Measurements from ENCODE around the gene CDK5RAP3. TPM values are rescaled to one million over a fixed set of nuclear protein-coding genes. Genes with fewer than 3 reads are reported as not detected.
A peak's percentile ranks its signal among the peaks of the same experiment; 100 is the strongest.
"Not testable (repeated sequence)": the region's sequence is repeated elsewhere in the genome, so short reads cannot be mapped to it uniquely, and the experiment has no call there.

Gene CDK5RAP3
- total RNA-seq, 6 donors from 2014 or later = 76.6 to 661 (median 160) TPM

DNA sequence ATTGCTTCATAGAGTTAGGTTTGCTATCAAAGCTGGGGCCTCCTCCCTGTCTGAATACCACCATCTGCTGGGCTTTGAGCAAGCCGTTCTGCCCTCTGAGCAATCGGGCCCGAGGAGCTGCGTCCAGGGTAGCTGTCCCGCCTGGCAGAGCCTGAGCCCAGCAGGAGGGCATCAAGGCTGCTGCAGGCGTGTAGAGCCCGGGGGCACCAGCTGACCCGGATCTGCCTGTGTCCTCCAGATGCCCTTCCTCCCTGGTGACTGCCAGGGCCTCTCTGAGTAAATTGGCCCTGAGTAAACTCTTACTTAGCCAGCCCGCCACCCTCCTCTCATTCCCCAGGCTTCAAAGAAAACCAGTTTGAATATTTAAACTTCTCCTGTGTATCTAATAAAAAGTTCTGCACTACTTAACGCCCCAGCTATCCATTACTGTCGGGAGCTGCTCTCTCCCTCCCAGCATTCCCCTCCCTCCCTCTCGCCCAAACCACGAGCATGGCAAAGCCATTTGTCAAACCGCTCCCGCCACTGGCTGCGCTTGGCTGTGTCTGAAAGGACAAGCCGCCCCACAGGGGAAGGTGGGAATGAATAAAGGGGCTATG is 16.4 kb downstream of the CDK5RAP3 start:
- Histone ChIP-seq H3K9me3 (no peaks in the 10 kb centered on the region), H3K4me1 (peaks cover 0 to 8% (median 4%) of the 10 kb centered on the region in 4 donors), H3K36me3 (peaks cover 3 to 20% (median 14%) of the 10 kb centered on the region in 4 donors), H3K4me3 (no peak overlapping the region), H3K27me3 (no peaks in the 10 kb centered on the region), H3K27ac (no peak overlapping the region)
- WGBS, 2 donors = 30 to 43% methylated on average over 13 to 17 of the region's 17 CpGs
- no peak for DNase-seq
- ATAC-seq (ENCODE audit: low FRiP score in 2 of 2) = no peak
- TF ChIP-seq, protein P1, sequence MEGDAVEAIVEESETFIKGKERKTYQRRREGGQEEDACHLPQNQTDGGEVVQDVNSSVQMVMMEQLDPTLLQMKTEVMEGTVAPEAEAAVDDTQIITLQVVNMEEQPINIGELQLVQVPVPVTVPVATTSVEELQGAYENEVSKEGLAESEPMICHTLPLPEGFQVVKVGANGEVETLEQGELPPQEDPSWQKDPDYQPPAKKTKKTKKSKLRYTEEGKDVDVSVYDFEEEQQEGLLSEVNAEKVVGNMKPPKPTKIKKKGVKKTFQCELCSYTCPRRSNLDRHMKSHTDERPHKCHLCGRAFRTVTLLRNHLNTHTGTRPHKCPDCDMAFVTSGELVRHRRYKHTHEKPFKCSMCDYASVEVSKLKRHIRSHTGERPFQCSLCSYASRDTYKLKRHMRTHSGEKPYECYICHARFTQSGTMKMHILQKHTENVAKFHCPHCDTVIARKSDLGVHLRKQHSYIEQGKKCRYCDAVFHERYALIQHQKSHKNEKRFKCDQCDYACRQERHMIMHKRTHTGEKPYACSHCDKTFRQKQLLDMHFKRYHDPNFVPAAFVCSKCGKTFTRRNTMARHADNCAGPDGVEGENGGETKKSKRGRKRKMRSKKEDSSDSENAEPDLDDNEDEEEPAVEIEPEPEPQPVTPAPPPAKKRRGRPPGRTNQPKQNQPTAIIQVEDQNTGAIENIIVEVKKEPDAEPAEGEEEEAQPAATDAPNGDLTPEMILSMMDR (IDR thresholded peaks at IDR 0.05) = no peak
- no peak for TF ChIP-seq POLR2A (IDR thresholded peaks at IDR 0.05)
- TF ChIP-seq EP300 (IDR thresholded peaks at IDR 0.05) = no peak
- TF ChIP-seq POLR2AphosphoS5 (IDR thresholded peaks at IDR 0.05) = no peak

DNA sequence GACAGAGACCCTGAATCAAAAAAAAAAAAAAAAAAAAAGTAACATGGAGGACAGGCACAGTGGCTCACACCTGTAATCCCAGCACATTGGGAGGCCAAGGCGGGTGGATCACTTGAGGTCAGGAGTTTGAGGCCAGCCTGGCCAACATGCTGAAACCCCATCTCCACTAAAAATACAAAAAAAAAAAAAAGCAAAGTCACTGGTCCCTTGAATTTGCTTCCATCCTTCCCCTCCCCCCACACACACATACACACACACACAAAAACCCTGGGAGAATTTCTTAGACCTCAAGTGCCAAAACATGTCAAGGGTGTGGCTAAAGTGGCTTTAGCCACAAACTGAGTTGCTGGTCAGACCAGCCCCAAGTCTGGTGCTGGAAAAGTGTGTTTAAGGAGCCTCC is 17.5 kb downstream of the CDK5RAP3 start:
- not testable (repeated sequence) for H3K4me1 ChIP-seq; DNase-seq; H3K27ac ChIP-seq; H3K4me3 ChIP-seq; H3K9me3 ChIP-seq; H3K27me3 ChIP-seq; ATAC-seq (ENCODE audit: low FRiP score in 2 of 2); H3K36me3 ChIP-seq
- WGBS, 2 donors = 92 to 100% methylated on average over 1 of the region's 1 CpG

DNA sequence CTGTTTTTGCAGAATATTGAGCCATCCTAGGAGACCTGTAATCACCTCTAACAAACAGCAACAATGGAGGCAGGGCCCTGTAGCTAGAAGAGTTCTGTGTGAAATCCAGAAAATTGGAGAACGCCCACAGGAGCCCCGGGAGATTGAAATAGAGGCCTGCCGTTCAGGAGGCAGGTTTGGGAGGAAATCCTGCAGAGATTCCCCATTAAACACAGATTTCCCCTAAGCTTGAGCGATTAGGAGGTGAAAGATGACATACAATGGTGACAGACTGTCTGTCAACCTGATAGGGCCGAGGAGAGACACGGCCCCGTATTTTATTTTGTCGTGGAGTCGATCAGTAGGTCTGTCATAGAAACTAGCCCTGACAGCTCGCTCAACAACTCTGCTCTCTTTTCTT is 18.2 kb downstream of the CDK5RAP3 start:
- DNase-seq (no peak), ATAC-seq (ENCODE audit: low FRiP score in 2 of 2) (no peak)
- Histone ChIP-seq H3K9me3 (no peaks in the 10 kb centered on the region), H3K4me1 (peaks cover 0 to 8% (median 4%) of the 10 kb centered on the region in 4 donors), H3K27me3 (no peaks in the 10 kb centered on the region), H3K27ac (no peak overlapping the region), H3K36me3 (peaks cover 0 to 6% (median 2%) of the 10 kb centered on the region in 4 donors), H3K4me3 (no peak overlapping the region)
- TF ChIP-seq, protein P1 (IDR thresholded peaks at IDR 0.05) = no peak
- TF ChIP-seq POLR2A (IDR thresholded peaks at IDR 0.05) = no peak
- TF ChIP-seq EP300 (IDR thresholded peaks at IDR 0.05) = no peak
- no peak for TF ChIP-seq POLR2AphosphoS5 (IDR thresholded peaks at IDR 0.05)
- WGBS, 2 donors = 79 to 83% methylated on average over 10 of the region's 10 CpGs

DNA sequence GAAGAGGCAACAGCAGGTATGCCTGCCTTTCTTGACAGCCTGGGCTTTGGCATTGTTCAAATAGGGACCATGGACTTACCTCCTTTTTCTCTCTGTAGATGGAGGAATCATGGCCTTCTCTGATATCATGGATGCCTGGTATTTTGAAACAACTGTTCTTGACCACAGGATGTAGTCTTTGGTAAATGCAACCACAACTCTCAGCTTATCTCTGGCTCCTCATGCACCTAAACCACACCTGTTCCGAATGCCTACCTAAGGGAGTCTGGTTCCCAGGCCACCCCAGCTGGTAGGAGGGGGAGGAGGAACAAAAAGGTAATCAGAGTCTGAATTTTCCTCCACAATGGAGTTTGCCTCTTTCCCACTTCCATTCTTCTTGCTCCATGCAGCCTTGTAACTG is 18.8 kb downstream of the CDK5RAP3 start:
- DNase-seq (no peak), ATAC-seq (ENCODE audit: low FRiP score in 2 of 2) (no peak)
- TF ChIP-seq, protein P1 (IDR thresholded peaks at IDR 0.05) = no peak
- no peak for TF ChIP-seq EP300 (IDR thresholded peaks at IDR 0.05)
- TF ChIP-seq POLR2A (IDR thresholded peaks at IDR 0.05) = no peak
- TF ChIP-seq POLR2AphosphoS5 (IDR thresholded peaks at IDR 0.05) = no peak
- H3K27me3 ChIP-seq = no peaks in the 10 kb centered on the region
- H3K27ac ChIP-seq = no peak overlapping the region
- H3K36me3 ChIP-seq = peaks cover 0 to 2% (median 0%) of the 10 kb centered on the region in 4 donors
- H3K9me3 ChIP-seq = no peaks in the 10 kb centered on the region
- H3K4me1 ChIP-seq = peaks cover 0 to 8% (median 4%) of the 10 kb centered on the region in 4 donors
- no peak overlapping the region for H3K4me3 ChIP-seq
- WGBS, 2 donors = 78 to 88% methylated on average over 1 of the region's 1 CpG

DNA sequence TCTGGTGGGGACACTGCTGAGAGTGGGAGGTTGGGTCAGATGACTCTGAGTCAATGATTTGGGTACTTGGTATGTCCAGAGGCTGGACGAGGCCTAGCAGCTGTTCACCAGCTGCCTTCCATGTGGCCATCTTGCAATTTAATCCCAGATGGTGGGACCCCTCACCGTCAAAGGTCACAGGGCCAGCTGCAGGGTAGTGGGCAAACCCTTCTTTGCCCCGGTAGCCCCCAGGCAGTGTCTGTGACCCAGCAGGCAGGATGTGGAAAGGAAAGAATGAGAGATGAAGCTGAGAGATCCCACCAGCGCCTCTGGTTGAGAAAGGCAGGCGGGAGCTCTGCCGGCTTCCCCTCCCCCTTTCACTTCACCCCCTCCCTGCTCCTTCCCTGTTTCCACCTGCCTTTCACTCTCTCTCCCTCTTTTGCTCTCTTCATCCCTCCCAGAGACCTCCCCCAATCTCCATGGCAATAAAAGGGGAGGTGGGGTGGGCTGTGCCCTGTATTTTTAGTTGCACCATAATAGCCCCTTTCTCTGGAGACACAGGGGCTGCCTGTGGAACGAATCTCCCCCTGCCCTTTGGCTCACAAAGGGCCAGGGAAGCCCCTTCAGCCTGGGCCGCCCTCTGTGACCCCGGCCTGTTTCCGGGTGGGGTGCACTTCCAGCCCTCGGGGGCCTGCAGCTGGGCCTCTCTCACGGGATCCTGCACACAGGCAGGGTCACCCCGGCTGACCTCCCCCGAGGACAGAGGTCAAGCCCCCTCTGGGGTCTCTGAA is 20.2 kb downstream of the CDK5RAP3 start:
- peak in 1 of 2 donors; percentile 39 for DNase-seq
- WGBS, 2 donors = 55 to 80% methylated on average over 12 to 14 of the region's 14 CpGs
- Histone ChIP-seq H3K9me3 (no peaks in the 10 kb centered on the region), H3K27me3 (no peaks in the 10 kb centered on the region), H3K4me1 (peaks cover 0 to 8% (median 4%) of the 10 kb centered on the region in 4 donors), H3K36me3 (no peaks in the 10 kb centered on the region), H3K4me3 (no peak overlapping the region), H3K27ac (no peak overlapping the region)
- no peak for TF ChIP-seq POLR2A (IDR thresholded peaks at IDR 0.05)
- TF ChIP-seq, protein P1 (IDR thresholded peaks at IDR 0.05) = no peak
- TF ChIP-seq EP300 (IDR thresholded peaks at IDR 0.05) = no peak
- no peak for TF ChIP-seq POLR2AphosphoS5 (IDR thresholded peaks at IDR 0.05)
- ATAC-seq (ENCODE audit: low FRiP score in 2 of 2) = no peak

All from upper lobe of left lung (tissue), 6 donors.